Measurements from ENCODE around the gene ODAD4.

- TF ChIP-seq CTCF (IDR thresholded peaks at IDR 0.05; ENCODE audit: poor library complexity) (no peak), EZH2phosphoT487 (IDR thresholded peaks at IDR 0.05; ENCODE audit: low read depth, severe bottlenecking, unreplicated experiment) (no peak), EZH2 (IDR thresholded peaks at IDR 0.05; ENCODE audit: borderline replicate concordance) (no peak)
These were observed 58.0 kb downstream of the ODAD4 start for GRCh38 chr17:41988418-41988817.
